HL-60 (cell line): ENCODE results near the gene CTSD.

Experiments
- CTCF ChIP-seq: IDR thresholded peaks from one replicate; pipeline ENCODE4 v1.5.1; 2011; ENCODE audit warnings: low read length, control low read depth, inconsistent platforms; ENCODE audit not compliant: insufficient read depth
- POLR2AphosphoS5 ChIP-seq: IDR thresholded peaks from 2 replicates; pipeline ENCODE4 v1.6.1; 2012; ENCODE audit warnings: low read depth

GRCh38 chr11:1755344-1755691 is 8.4 kb downstream of the CTSD start:
- no peak for TF ChIP-seq CTCF
- no peak for TF ChIP-seq POLR2AphosphoS5
